GM19438 (cell line): ENCODE measurements around the gene MMS19.

Source experiments
- ATAC-seq: cut with Tn5 transposase; IDR thresholded peaks from one replicate; pipeline ENCODE4 v1.9.1; 2021; ENCODE audit warnings: low read depth; ENCODE audit not compliant: unreplicated experiment

Gene MMS19, protein sequence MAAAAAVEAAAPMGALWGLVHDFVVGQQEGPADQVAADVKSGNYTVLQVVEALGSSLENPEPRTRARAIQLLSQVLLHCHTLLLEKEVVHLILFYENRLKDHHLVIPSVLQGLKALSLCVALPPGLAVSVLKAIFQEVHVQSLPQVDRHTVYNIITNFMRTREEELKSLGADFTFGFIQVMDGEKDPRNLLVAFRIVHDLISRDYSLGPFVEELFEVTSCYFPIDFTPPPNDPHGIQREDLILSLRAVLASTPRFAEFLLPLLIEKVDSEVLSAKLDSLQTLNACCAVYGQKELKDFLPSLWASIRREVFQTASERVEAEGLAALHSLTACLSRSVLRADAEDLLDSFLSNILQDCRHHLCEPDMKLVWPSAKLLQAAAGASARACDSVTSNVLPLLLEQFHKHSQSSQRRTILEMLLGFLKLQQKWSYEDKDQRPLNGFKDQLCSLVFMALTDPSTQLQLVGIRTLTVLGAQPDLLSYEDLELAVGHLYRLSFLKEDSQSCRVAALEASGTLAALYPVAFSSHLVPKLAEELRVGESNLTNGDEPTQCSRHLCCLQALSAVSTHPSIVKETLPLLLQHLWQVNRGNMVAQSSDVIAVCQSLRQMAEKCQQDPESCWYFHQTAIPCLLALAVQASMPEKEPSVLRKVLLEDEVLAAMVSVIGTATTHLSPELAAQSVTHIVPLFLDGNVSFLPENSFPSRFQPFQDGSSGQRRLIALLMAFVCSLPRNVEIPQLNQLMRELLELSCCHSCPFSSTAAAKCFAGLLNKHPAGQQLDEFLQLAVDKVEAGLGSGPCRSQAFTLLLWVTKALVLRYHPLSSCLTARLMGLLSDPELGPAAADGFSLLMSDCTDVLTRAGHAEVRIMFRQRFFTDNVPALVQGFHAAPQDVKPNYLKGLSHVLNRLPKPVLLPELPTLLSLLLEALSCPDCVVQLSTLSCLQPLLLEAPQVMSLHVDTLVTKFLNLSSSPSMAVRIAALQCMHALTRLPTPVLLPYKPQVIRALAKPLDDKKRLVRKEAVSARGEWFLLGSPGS

GRCh38 chr10:97498076-97498840, at the start of gene MMS19:
TSS of gene MMS19 (minus strand) at chr10:97498422. CDS start at chr10:97498384, 38 bp downstream.
- ATAC-seq: peak; percentile 95

DNA sequence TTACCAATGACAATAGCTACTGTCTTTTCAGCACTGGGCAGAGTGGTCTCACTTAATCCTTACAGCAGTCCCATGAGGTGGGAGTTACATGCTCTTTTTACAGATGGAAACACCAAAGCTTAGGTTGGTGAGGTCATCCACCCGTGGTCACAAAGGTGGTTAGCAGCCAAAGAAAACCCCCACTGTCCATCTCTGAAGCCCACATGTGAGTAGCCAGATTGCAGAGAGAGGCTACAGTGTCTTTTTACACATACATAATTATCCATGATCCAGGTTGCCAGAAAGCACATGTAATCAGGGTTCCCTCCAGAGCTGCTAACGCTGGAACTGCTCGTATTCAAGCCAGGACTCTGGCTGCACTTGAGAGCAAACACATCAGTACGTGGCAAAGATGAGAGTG, 49.7 kb upstream of the MMS19 start:
- no peak for ATAC-seq

- no peak for ATAC-seq
Observed at GRCh38 chr10:97547271-97547600, 49.0 kb upstream of the MMS19 start.

DNA sequence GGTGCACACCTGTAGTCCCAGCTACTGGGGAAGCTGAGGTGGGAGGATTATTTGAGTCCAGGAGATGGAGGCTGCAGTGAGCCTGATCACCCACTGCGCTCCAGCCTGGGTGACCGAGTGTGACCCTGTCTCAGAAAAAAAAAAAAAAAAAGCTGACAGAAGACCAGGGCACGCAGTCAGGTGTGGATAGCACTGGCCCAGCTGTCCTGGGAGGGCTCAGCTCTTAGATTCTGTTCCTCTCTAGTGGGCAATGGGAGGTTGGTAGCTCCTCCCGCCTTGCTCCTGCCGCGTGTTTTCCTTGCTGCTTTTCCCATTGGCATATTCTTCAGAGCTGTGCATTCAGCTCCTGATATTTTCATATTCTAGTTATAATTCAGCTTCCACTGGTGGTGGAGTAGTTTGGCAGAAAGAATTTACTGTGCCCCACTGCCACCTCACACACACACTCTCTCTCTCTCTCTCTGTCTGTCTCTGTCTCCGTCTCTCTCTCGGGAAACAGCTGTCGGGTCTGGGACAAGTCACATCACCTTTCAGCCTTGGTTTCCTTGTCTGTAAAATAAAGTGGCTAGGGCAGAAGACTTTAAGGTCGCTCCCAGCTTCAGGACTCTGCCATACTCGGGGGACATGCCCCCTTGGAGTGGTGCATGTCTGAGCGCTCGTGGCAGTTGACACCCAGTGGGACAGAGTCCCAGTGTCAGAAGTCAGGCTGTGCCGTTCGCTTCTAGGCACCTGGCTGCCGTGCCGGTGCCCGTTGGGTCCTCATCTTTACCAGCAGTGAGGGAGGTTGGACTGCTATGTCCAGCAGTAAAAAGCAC, 48.4 kb upstream of the MMS19 start:
- ATAC-seq: no peak

DNA sequence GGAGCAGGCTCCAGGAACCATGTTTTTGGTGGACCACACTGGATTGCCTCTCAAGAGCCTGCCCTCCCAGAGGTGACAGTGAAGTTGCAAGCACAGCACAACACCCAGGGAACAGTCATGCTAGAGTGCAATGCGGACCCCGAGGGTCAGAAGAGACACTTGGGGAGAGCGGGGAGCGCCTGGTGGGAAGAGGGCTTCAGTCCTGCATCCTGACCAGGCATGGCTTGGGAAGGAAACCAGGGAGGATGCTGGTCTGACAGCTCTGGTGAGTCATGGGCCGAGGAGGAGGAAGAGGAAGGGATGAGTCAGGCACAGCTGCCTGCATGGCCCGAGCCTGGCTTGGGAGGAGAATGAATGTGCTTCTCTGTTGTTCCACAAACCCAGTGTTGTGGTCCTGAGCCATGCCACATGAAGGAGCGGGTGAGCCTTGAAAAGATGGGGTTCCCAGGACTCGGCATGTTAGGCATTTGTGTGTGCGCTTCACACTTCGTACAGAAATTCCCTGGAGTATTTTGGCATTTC, 44.9 kb upstream of the MMS19 start:
- ATAC-seq: no peak

GRCh38 chr10:97542169-97543024, 44.2 kb upstream of the MMS19 start:
- ATAC-seq: no peak

DNA sequence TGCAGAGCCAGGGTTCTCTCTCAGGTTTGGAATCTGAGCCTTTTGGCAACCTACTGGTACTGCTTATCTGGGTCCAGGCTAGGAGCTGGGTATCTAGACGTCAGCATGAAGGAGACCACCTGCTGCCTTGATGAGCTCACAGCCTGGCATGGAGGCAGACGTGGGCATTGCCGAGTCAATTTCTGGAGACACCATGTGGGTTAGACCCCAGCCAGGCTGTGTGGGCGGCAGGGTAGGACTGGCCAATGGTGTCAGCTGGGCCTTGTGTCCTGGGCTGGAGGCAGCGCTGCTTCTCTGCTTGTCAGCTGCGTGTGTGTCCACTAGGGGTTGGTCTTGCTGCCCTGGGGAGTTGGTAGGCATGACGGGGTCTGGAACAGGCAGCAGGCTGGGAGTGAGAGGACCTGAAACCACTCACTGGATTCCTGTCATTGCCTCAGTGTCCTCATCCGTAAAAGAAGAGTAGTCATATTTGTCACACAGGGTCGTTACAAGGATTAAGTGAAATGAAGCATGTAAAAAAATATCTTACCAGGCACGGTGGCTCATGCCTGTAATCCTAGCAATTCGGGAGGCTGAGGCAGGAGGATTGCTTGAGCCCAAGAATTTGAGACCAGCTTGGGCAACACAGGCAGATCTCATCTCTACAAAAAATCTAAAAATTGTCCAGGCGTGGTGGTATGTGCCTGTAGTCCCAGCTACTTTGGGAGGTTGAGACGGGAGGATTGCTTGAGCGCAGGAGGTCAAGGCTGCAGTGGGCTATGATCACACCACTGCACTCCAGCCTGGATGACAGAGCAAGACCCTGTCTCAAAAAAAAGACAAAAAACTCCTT, 42.7 kb upstream of the MMS19 start:
- ATAC-seq: no peak

DNA sequence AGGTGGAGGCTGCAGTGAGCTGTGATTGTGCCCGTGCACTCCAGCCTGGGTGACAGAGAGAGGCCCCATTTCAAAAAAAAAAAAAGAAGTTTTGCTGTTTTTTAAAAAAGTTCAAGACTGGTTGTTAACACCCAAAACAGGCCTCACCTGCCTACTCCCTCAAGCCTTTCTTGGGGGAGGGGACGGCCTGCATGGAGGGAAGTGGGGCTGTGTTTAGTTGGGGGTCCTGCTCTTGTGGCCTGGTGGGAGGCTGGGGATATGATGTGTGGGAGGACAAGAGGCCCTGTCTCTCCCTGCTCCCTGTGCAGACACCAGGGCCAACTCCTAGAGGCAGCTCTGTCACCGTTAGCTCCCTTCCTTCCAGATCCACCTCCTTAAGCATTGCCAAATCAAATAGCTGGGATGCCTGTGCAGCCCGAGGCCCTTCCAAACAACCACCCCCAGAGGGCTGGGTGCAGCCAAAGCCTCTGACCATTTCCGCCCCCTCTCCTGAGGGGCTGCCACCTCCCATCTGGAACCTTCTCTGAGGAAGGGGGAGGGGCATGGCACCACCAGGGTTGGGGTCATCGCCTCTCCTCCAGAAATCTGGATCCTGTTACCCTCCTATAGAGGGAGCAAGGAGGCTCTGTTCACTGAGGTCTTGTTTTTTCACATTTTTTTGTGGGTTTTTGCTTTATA, 41.4 kb upstream of the MMS19 start:
- ATAC-seq: no peak

DNA sequence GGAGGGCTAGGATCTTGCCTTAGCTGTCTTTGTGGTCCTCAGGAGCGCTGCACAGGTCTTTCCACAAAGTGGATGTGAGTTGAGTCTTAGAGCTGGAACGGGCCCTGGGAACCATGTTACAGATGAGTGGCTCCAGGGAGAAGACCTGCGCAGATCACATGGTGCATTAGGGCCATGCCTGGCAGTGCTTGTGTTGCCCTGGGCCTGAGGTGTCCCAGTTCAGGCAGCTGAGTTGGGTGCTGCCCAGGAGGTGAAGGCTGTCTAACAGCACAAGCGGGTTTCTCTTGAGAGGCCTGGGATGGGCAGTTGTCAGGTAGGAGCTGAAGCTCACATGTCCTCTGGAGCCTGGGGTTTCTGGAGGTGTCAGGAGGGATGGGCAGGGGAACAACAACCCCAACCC, 40.6 kb upstream of the MMS19 start:
- no peak for ATAC-seq

GRCh38 chr10:97538411-97538810, 40.2 kb upstream of the MMS19 start:
- no peak for ATAC-seq

GRCh38 chr10:97537186-97537869, 39.1 kb upstream of the MMS19 start:
- no peak for ATAC-seq

- ATAC-seq: no peak
Observed at GRCh38 chr10:97534746-97535367, 36.6 kb upstream of the MMS19 start.

DNA sequence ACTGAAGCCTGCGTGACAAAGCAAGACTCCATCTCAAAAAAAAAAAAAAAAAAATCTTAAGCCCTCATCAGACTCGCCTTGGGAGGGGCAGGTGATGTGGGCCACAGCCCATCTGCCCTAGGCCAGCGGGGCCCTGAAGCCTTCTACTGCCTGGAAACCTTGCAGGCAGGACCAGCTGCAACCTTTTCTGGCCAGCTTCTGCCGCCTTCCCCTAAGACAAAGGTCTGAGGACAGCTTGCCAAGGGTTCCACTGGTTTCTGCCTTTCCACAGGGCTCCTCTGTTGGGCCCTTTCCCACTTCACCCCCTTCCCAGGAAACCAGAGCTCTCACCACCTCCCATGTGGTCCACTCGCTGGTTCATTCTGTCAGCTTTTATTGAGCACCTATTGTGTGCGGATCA, 35.7 kb upstream of the MMS19 start:
- no peak for ATAC-seq

GRCh38 chr10:97532935-97533671, 34.9 kb upstream of the MMS19 start:
- no peak for ATAC-seq

GRCh38 chr10:97531401-97531986, 33.3 kb upstream of the MMS19 start:
- ATAC-seq: no peak
